ENCODE results near the gene LAGE3. TPM values are rescaled to one million over a fixed set of nuclear protein-coding genes. Genes with fewer than 3 reads are reported as not detected.

LAGE3 gene
- total and polyA plus RNA-seq, 2 donors: 7.7 to 33.0 TPM

DNA sequence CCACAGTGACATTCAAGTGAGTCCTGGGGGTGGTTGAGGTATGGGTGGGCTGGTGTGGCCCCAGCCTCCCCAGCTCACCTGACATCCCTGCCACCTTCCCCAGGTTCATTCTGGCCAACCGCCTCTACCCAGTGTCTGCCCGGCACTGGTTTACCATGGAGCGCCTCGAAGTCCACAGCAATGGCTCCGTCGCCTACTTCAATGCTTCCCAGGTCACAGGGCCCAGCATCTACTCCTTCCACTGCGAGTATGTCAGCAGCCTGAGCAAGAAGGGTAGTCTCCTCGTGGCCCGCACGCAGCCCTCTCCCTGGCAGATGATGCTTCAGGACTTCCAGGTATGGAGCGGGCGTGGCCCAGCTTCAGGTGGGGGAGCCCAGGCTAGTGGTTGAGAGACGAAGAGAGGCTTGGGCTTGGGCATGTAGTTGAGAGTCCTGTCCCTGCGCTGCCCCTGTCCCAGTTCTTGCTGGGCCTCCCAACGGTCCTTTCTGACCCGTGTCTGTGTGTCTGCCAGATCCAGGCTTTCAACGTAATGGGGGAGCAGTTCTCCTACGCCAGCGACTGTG is 43.8 kb downstream of the LAGE3 start:
- Histone ChIP-seq H3K4me1 (ENCODE audit: insufficient read depth) (no peaks in the 10 kb centered on the region), H3K36me3 (ENCODE audit: insufficient read depth) (no peaks in the 10 kb centered on the region), H3K27ac (ENCODE audit: low read depth) (no peak overlapping the region), H3K4me3 (ENCODE audit: low read depth, low read length) (no peak overlapping the region)
- no peak for DNase-seq (ENCODE audit: extremely low spot score)
- WGBS: 94% methylated on average over 19 of the region's 19 CpGs

- no peak overlapping the region for H3K27ac ChIP-seq (ENCODE audit: low read depth)
- DNase-seq (ENCODE audit: extremely low spot score): no peak
- H3K36me3 ChIP-seq (ENCODE audit: insufficient read depth): no peaks in the 10 kb centered on the region
- H3K4me1 ChIP-seq (ENCODE audit: insufficient read depth): no peaks in the 10 kb centered on the region
- WGBS: 92% methylated on average over 7 of the region's 7 CpGs
- H3K4me3 ChIP-seq (ENCODE audit: low read depth, low read length): no peak overlapping the region
Observed at GRCh38 chrX:154434394-154435168, 44.5 kb downstream of the LAGE3 start.

DNA sequence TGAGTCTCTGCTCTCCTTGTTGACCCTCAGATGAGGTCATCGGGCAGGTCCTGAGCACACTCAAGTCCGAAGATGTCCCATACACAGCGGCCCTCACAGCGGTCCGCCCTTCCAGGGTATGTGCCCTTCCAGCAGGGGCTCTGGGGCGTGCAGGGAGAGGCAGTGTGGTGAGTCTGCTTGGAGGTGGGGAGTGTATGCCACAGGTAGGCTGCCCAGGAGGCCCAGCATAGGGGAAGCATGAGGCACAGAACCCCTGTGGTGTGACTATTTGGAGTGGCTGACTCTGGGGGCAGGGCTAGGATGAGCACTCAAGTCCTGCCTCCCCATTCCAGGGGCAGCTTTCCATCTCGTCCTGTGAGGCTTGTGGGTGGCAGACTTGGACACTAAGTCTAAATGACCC is 45.5 kb downstream of the LAGE3 start:
- DNase-seq (ENCODE audit: extremely low spot score): no peak
- no peaks in the 10 kb centered on the region for H3K36me3 ChIP-seq (ENCODE audit: insufficient read depth)

DNA sequence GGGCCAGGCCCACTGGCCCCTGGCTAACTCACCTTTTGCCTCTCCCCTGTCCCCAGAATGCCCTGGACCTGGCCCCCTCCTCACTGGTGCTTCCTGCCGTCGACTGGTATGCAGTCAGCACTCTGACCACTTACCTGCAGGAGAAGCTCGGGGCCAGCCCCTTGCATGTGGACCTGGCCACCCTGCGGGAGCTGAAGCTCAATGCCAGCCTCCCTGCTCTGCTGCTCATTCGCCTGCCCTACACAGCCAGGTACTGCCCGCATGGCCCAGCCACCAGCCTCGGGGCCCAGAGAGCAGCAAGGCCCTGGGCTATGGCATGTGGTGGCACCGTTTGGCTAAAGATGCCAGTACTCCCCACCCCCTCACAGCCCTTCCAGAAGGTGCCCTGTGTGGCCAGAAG is 46.9 kb downstream of the LAGE3 start:
- H3K36me3 ChIP-seq (ENCODE audit: insufficient read depth): no peaks in the 10 kb centered on the region
- DNase-seq (ENCODE audit: extremely low spot score): no peak
- no peak overlapping the region for H3K27ac ChIP-seq (ENCODE audit: low read depth)
- no peaks in the 10 kb centered on the region for H3K4me1 ChIP-seq (ENCODE audit: insufficient read depth)
- no peak overlapping the region for H3K4me3 ChIP-seq (ENCODE audit: low read depth, low read length)
- 93% methylated on average over 8 of the region's 8 CpGs for WGBS

More for the DNA sequence above, 45.5 kb downstream of the LAGE3 start:
- H3K4me3 ChIP-seq (ENCODE audit: low read depth, low read length): no peak overlapping the region
- H3K27ac ChIP-seq (ENCODE audit: low read depth): no peak overlapping the region
- H3K4me1 ChIP-seq (ENCODE audit: insufficient read depth): no peaks in the 10 kb centered on the region
- 89% methylated on average over 7 of the region's 7 CpGs for WGBS

- no peaks in the 10 kb centered on the region for H3K36me3 ChIP-seq (ENCODE audit: insufficient read depth)
- H3K4me1 ChIP-seq (ENCODE audit: insufficient read depth): no peaks in the 10 kb centered on the region
- H3K27ac ChIP-seq (ENCODE audit: low read depth): peak overlapping the region; percentile 30
- no peak for DNase-seq (ENCODE audit: extremely low spot score)
- WGBS: 69% methylated on average over 5 of the region's 5 CpGs
- H3K4me3 ChIP-seq (ENCODE audit: low read depth, low read length): no peak overlapping the region
Observed at GRCh38 chrX:154431341-154431740, 47.7 kb downstream of the LAGE3 start.

DNA sequence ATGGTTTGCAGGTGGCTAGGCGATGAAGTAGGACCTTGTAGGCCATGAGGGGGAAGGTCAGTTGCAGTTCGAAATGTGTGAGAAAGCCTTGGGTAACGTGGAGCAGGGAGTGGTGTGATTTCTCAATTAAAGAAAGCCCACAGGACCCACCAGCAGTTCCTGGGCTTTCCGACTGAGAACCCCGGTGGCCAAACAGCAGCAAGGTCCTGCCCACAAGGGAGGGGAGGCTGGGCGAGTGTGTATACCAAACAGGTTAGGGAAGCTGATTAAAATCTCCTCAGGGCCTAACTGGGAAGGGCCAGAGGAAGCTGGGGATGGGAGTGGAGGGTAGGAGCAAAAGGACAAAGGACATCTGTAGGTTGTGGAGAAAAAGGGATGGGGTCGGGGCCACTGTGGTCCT is 48.2 kb downstream of the LAGE3 start:
- WGBS: 76% methylated on average over 7 of the region's 7 CpGs
- Histone ChIP-seq H3K36me3 (ENCODE audit: insufficient read depth) (no peaks in the 10 kb centered on the region), H3K27ac (ENCODE audit: low read depth) (peak overlapping the region; percentile 30), H3K4me1 (ENCODE audit: insufficient read depth) (no peaks in the 10 kb centered on the region), H3K4me3 (ENCODE audit: low read depth, low read length) (no peak overlapping the region)
- DNase-seq (ENCODE audit: extremely low spot score): no peak

DNA sequence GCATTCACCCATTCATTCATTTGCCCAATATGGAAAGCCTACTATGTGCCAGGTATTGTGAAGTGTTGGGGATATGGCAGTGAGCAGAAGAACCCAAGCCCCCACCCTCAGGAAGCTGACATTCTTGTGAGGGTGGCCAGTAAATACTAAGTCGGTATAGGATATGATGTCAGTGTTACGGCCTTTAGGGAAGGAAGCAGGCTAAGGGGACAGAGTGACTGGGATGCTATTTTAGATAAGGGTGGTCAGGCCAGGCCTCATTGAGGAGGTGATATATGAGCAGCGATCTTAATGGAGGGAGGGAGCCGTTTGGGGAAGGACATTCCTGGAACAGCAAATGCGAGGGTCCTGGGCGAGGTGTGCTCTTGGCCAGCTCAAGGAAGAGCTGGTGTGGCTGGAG is 48.6 kb downstream of the LAGE3 start:
- no peak for DNase-seq (ENCODE audit: extremely low spot score)
- Histone ChIP-seq H3K4me1 (ENCODE audit: insufficient read depth) (no peaks in the 10 kb centered on the region), H3K27ac (ENCODE audit: low read depth) (no peak overlapping the region), H3K4me3 (ENCODE audit: low read depth, low read length) (no peak overlapping the region), H3K36me3 (ENCODE audit: insufficient read depth) (no peaks in the 10 kb centered on the region)
- 63% methylated on average over 6 of the region's 6 CpGs for WGBS

- no peak for DNase-seq (ENCODE audit: extremely low spot score)
- Histone ChIP-seq H3K4me1 (ENCODE audit: insufficient read depth) (no peaks in the 10 kb centered on the region), H3K4me3 (ENCODE audit: low read depth, low read length) (no peak overlapping the region), H3K27ac (ENCODE audit: low read depth) (no peak overlapping the region), H3K36me3 (ENCODE audit: insufficient read depth) (no peaks in the 10 kb centered on the region)
- 69% methylated on average over 2 of the region's 2 CpGs for WGBS
Observed at GRCh38 chrX:154429711-154430110, 49.4 kb downstream of the LAGE3 start.

DNA sequence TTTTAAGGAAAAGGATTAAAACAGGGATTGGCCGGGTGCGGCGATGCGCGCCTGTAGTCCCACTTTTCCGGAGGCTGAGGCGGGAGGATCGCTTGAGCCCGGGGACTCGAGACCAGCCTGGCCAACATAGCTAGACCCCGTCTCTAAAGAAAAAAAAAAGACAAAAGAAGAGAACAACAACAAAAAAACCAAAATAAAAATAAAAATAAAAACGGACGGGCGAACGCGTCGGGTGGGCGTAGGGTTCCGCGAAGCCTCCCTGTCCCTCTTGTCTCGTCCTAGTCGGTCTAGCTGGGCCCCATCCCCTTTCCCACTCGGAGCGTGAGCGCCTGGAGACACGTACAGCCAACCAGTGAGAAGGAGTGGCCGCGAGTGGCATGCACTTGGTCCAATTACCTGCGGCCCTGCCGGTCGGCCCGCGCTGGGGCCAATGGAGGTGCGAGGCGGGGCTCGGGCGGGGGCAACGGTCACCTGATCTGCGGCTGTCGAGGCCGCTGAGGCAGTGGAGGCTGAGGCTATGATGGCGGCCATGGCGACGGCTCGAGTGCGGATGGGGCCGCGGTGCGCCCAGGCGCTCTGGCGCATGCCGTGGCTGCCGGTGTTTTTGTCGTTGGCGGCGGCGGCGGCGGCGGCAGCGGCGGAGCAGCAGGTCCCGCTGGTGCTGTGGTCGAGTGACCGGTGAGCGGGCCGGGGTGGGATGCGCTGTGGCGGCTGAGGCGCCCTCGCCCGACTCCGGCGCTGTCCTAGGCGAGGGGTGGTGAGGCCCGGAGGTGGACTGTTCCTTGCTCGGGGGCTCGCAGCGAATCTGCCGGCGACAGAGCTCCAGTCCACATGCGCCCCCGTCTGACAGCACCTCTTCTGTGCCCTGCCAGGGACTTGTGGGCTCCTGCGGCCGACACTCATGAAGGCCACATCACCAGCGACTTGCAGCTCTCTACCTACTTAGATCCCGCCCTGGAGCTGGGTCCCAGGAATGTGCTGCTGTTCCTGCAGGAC is 50.6 kb downstream of the LAGE3 start, which contains the start of gene ATP6AP1:
Gene ATP6AP1 (plus strand): TSS at position 502 of the 996 bp plus-strand sequence. CDS start 16 bp downstream, at position 518.
- Histone ChIP-seq H3K27ac (ENCODE audit: low read depth) (peak within 1 kb of the TSS; percentile 74), H3K36me3 (ENCODE audit: insufficient read depth) (no peaks in the 10 kb centered on the region), H3K4me1 (ENCODE audit: insufficient read depth) (no peaks in the 10 kb centered on the region), H3K4me3 (ENCODE audit: low read depth, low read length) (peak within 1 kb of the TSS; percentile 68)
- 8% methylated on average over 86 of the region's 87 CpGs for WGBS
- DNase-seq (ENCODE audit: extremely low spot score): peak; percentile 80

Small RNAs within 50 kb of the gene (small RNA-seq; reads per million reads assigned to genes)
- gene MIR6858 (0.09 reads per million), gene RN7SL697P (not detected)

Other genes with a start within 250 kb of the LAGE3 start
- gene OPN1MW3, start 221.7 kb downstream of the LAGE3 start, total RNA-seq: not detected
- not detected for gene OPN1MW3, start 221.7 kb downstream of the LAGE3 start, polyA plus RNA-seq
- gene TEX28, start 184.2 kb downstream of the LAGE3 start, total RNA-seq: not detected
- gene TEX28, start 184.2 kb downstream of the LAGE3 start, polyA plus RNA-seq: not detected
- 0.32 TPM for gene TKTL1, start 183.5 kb downstream of the LAGE3 start, total RNA-seq
- 0.19 TPM for gene TKTL1, start 183.5 kb downstream of the LAGE3 start, polyA plus RNA-seq
- 1,306 TPM for gene FLNA, start 104.6 kb downstream of the LAGE3 start, total RNA-seq
- 6,054 TPM for gene FLNA, start 104.6 kb downstream of the LAGE3 start, polyA plus RNA-seq
- gene EMD, start 100.0 kb downstream of the LAGE3 start, total RNA-seq: 25.9 TPM
- gene EMD, start 100.0 kb downstream of the LAGE3 start, polyA plus RNA-seq: 138 TPM
- 3,691 TPM for gene RPL10, start 80.9 kb downstream of the LAGE3 start, total RNA-seq
- gene RPL10, start 80.9 kb downstream of the LAGE3 start, polyA plus RNA-seq: 5,631 TPM
- gene DNASE1L1, start 70.0 kb downstream of the LAGE3 start, total RNA-seq: 11.9 TPM
- 22.3 TPM for gene DNASE1L1, start 70.0 kb downstream of the LAGE3 start, polyA plus RNA-seq
- gene TAFAZZIN, start 67.7 kb downstream of the LAGE3 start, total RNA-seq: 13.4 TPM
- gene TAFAZZIN, start 67.7 kb downstream of the LAGE3 start, polyA plus RNA-seq: 33.4 TPM
- 25.5 TPM for gene ATP6AP1, start 50.6 kb downstream of the LAGE3 start, total RNA-seq
- 91.8 TPM for gene ATP6AP1, start 50.6 kb downstream of the LAGE3 start, polyA plus RNA-seq
- gene GDI1, start 42.1 kb downstream of the LAGE3 start, total RNA-seq: 33.0 TPM
- gene GDI1, start 42.1 kb downstream of the LAGE3 start, polyA plus RNA-seq: 138 TPM
- gene FAM50A, start 35.1 kb downstream of the LAGE3 start, total RNA-seq: 14.9 TPM
- gene FAM50A, start 35.1 kb downstream of the LAGE3 start, polyA plus RNA-seq: 81.9 TPM
- gene PLXNA3, start 21.0 kb downstream of the LAGE3 start, total RNA-seq: 17.3 TPM
- 10.1 TPM for gene PLXNA3, start 21.0 kb downstream of the LAGE3 start, polyA plus RNA-seq
- 20.4 TPM for gene UBL4A, start 7.3 kb upstream of the LAGE3 start, total RNA-seq
- 49.9 TPM for gene UBL4A, start 7.3 kb upstream of the LAGE3 start, polyA plus RNA-seq
- 7.9 TPM for gene SLC10A3, start 11.3 kb upstream of the LAGE3 start, total RNA-seq
- gene SLC10A3, start 11.3 kb upstream of the LAGE3 start, polyA plus RNA-seq: 55.2 TPM
- gene FAM3A, start 37.0 kb upstream of the LAGE3 start, total RNA-seq: 11.2 TPM
- 67.8 TPM for gene FAM3A, start 37.0 kb upstream of the LAGE3 start, polyA plus RNA-seq
- 12.8 TPM for gene G6PD, start 67.6 kb upstream of the LAGE3 start, total RNA-seq
- gene G6PD, start 67.6 kb upstream of the LAGE3 start, polyA plus RNA-seq: 77.6 TPM
- 5.3 TPM for gene IKBKG, start 68.3 kb upstream of the LAGE3 start, total RNA-seq
- gene IKBKG, start 68.3 kb upstream of the LAGE3 start, polyA plus RNA-seq: 38.5 TPM
- gene CTAG1A, start 105.9 kb upstream of the LAGE3 start, total RNA-seq: not detected
- not detected for gene CTAG1A, start 105.9 kb upstream of the LAGE3 start, polyA plus RNA-seq
- gene CTAG1B, start 140.0 kb upstream of the LAGE3 start, total RNA-seq: not detected
- gene CTAG1B, start 140.0 kb upstream of the LAGE3 start, polyA plus RNA-seq: not detected
- not detected for gene CTAG2, start 174.3 kb upstream of the LAGE3 start, total RNA-seq
- gene CTAG2, start 174.3 kb upstream of the LAGE3 start, polyA plus RNA-seq: not detected

All from urinary bladder (tissue), 4 donors.